Renal cortical epithelial cell (primary cell): ENCODE results near the gene METTL15. TPM values are rescaled to one million over a fixed set of nuclear protein-coding genes. Genes with fewer than 3 reads are reported as not detected.
"Not testable (repeated sequence)": the region's sequence is repeated elsewhere in the genome, so short reads cannot be mapped to it uniquely, and the experiment has no call there.

Experiments used
- DNase-seq: peaks from one replicate; pipeline ENCODE4 v3.0.0-alpha.2; 2011; ENCODE audit warnings: low read depth
- total RNA-seq: library from RNA; depleted of rRNA; stranded (reverse); fragments of >200 nt; gene quantifications from 2 replicates; pipeline ENCODE4 v1.2.3, GENCODE V29; 2014

Gene METTL15
- total RNA-seq, 1 donor from 2014 or later, result 20.8 TPM

- DNase-seq, result peak; percentile 2
These were observed 101.7 kb downstream of the METTL15 start for GRCh38 chr11:28209906-28210305.

GRCh38 chr11:28222063-28222462, 113.9 kb downstream of the METTL15 start:
- DNase-seq, result not testable (repeated sequence)

- DNase-seq, result no peak
These were observed 115.4 kb downstream of the METTL15 start for GRCh38 chr11:28223577-28223976.

DNA sequence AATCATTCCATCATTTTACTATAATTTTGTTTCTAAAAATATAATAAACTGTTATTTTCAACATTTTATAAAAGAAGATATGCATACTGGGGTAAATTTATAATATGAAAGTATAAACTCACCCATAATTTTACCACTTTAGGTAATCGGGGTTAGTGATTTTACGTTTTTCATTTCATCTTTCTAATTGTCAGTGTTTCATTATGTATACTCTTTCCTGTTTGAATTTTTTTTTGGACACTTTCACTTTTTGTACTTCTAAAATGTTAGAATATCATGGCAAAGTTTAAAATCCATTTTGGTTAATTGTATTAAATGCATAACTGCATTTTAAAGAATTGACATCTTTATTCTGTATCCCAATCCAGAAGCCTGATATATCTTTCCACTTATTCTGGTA, 115.8 kb downstream of the METTL15 start:
- no peak for DNase-seq

DNA sequence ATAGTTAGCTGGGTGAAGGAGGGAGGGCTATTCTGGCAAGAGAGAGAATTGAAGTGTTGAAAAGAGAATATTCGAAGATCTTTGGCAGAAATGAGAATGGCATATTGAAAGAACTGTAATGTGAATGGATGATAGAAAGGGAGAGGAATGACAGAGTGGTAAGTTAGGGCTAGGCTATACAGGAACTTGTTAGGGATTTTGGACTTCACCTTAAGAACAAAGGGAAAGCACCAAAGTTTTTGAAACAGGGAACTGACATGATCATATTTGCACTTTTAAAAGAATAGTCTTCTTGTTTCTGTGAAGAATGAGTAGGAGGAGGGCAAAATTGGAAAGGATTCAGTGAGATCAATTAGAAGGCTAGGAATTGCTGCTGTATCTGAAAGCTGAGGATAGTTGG, 119.3 kb downstream of the METTL15 start:
- DNase-seq, result no peak

DNA sequence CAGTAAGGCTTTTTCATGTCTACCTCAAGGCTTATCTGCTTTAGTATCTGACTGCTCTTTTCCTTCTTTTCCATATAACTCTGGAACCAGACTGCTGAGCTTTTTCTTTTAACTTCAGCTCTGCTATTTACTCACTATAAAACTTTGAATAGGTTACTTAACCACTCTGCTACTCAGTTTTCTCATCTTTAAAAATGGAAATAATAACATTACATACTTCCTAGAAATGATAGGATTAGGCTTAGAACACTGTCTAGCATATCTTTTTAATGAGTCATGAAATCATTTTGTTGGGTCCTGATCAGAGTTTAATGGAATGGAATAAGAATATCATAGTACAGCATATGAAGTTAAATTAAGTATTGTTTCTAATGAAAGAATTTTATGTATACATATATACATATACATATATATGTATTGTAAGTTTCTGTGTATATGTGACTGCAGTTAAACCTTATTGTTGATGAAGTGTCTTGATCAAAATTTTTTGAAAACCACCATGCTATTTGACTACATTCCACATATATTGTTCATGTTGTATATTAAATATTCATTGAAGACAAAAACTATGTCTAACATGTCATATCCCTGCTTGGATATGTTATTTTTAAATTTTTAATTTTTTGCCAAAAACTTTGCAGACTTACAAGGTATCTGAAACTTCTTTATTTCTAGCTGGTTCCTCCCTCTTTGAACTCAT, 120.2 kb downstream of the METTL15 start:
- DNase-seq, result no peak

GRCh38 chr11:28231475-28231874, 123.3 kb downstream of the METTL15 start:
- no peak for DNase-seq

- no peak for DNase-seq
These were observed 124.5 kb downstream of the METTL15 start for GRCh38 chr11:28232649-28233048.

DNA sequence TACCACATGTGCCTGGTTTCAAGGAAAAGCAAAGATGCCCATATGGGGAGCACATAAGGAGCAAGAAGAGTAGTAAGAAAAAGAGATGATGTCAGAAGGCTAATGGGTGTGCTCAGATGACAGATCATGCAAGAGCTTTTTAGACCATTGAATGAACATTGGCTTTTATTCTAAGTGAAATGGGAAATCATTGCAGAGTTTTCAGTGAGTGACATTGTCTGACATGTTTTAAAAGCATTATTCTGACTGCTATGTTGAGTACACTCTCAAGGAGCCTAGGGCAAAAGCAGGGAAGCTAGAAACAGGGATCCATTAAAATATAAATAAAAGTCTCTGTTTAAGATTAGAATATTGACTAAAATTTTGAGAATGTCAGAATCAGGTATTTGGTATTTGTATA, 133.6 kb downstream of the METTL15 start:
- no peak for DNase-seq

DNA sequence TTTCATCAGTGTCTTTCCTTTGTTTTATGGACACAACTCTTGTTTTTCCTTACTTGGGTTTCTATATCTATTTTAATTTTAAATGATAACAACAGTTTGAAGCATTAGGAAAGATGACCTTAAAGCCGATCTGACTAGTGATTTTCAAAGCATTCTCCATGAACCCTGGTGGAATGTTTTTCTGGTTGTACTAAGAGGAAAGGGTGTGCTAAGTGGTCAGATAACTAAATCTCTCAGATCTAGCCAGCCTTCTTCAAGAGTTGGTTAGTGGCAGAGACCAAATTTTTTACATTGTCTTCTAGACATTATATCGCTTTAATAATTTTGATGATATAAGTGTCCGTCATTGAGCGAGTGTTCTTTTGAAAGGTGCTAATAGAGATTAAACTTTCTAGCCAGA, 134.4 kb downstream of the METTL15 start:
- DNase-seq, result no peak

GRCh38 chr11:28243061-28243460, 134.9 kb downstream of the METTL15 start:
- no peak for DNase-seq

DNA sequence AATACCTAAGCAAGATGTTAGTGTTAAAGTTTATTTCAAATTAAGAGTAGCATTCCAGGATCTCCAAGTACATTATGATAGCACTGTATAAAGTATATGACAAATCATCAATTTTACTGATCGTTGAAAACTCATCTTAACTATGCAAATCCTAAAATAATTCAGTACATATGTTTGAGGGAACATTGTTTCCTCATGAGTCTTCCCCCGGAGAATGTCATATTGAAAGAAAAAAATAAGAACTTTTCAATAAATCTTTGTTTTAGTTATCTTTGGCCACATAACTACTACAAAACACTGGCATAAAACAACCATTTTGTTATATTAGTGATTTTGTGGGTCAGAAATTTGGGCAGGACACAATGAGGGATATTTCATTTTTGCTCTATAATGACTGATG, 135.4 kb downstream of the METTL15 start:
- no peak for DNase-seq

DNA sequence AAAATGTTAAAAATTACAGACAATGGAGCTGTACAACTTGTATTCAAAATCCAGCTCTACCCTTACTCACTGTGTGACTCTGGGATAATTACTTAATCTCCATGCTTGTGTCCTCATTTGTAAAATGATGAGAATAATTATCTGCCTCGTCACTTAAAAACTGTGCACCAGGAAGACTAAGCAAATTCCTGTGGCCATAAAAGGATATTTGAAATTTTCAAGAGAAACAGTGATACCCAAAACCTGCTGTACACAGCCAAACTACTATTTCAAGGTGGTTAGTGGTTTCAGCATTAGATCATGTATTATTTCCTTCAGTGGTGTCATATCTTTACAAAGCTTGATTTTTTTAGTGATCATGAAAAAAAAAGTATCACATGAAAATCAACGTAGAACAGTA, 136.9 kb downstream of the METTL15 start:
- DNase-seq, result no peak

DNA sequence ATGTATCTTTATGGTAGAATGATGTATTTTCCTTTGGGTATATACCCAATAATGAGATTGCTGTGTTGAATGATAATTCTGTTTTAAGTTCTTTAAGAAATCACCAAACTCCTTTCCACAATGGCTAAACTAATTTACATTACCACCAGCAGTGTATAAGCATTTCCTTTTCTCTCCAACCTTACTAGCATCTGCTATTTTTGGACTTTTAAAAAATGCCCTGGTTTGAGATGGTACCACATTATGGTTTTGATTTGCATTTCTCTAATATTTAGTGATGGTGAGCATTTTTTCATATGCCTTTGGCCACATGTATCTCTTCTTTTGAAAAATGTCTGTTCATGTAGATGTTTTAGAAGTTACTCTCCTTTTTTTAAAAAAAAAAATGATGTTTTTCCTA, 142.0 kb downstream of the METTL15 start:
- DNase-seq, result no peak

GRCh38 chr11:28251257-28251656, 143.1 kb downstream of the METTL15 start:
- DNase-seq, result no peak

- no peak for DNase-seq
These were observed 149.6 kb downstream of the METTL15 start for GRCh38 chr11:28257761-28258160.

DNA sequence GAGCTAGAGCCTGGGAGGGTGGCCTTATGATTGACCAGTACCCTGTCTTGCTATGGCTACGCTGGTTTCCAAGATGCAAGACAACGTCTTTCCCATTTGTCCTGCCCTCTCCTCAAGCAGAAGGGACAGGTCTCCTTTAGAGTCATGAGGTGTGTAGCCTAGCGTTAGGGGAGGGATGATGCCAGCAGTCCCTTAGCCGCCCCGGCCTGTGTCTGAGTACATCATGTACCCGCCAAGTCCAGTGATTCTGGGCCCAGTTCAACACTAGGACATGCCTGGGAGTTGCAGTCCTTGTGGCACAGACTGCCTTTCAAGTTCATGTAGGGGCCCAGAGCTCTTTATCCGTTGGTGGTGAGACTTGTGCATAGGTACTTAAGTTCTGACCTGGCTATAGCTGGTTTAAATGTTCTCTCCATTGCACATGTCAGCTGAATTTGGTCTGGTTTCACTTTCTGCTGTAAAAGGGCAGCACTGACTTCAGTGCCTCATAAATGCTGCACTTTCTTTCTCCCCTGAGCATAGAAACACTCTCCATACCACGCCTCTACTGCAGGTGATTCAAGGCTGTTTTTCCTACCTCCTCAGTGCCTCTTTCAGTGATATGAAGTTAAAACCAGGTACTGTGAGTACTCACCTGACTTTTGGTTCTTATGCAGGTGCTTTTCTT, 151.1 kb downstream of the METTL15 start:
- no peak for DNase-seq

GRCh38 chr11:28268925-28269324, 160.7 kb downstream of the METTL15 start:
- no peak for DNase-seq

DNA sequence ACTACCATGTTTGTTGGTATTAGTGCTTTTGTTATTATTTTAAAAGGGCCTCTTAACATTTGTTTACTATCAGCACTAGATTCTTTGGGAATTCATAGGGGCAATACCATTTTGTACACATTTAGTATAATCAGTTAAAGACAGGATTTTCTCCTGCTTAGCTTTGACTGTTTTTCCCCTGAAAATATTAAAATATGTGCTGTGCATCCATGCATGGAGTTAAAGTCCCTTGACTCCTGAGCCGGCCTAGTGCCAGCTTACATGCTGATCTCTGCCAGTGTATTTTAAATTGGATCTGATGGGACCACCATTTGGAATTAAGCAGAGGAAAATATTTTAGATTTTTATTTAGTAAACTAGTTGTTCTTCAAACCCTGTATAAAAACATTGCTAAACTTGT, 161.4 kb downstream of the METTL15 start:
- no peak for DNase-seq

- not testable (repeated sequence) for DNase-seq
These were observed 164.1 kb downstream of the METTL15 start for GRCh38 chr11:28272247-28272646.

DNA sequence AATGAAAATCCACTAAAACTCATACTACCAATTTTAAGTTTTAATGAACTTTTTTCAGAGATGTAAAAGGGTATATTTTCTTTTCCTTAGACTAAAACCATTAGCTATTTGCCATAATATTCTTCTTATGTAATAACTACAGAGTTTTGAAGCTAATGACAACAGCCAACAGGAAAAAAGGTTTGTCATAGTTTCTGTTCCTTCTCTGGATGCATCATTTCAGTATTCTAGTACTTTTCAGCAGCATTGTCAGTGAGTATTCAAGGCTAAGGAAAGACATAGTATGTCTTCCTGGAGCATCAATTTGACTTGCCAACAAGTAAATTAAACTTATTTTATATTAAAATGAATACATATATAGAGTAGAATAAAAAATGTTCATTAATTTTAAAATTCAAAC, 166.0 kb downstream of the METTL15 start:
- no peak for DNase-seq

DNA sequence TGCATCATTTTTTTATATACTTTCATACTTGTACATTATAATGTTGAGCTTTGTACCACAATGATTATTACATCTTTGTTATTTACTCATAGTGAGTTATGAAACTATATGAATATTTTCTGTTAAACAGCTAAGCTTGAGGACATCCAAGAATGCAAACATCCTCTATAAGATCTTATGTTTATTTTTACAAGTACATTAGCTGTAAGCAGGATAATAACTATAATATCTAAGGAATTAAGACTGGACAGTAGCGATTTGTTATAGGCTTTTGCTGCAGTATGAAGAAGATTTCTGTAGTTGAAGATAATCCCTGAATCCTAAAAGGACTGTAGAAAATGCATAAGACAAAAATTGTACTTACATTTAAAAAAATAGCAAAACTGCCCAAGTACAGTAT, 176.0 kb downstream of the METTL15 start:
- DNase-seq, result no peak

DNA sequence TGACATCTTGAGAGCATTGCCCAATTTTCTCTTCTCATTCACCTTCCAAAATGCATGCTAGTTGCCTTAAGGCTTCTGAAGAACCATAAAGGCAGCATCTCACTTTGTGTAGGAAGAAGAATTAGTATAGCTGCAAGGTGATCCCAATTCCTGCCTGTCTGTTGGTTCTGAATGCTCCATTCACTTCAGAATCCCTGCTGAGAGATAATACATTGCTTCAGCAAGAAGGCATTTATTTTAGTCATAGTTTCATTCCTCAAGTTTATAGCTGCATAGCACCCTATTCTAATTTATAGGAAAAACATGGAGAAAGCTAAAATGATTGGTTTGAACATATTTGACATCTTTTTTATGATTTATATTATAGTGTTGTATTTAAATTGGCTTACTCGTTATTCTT, 181.3 kb downstream of the METTL15 start:
- no peak for DNase-seq

DNA sequence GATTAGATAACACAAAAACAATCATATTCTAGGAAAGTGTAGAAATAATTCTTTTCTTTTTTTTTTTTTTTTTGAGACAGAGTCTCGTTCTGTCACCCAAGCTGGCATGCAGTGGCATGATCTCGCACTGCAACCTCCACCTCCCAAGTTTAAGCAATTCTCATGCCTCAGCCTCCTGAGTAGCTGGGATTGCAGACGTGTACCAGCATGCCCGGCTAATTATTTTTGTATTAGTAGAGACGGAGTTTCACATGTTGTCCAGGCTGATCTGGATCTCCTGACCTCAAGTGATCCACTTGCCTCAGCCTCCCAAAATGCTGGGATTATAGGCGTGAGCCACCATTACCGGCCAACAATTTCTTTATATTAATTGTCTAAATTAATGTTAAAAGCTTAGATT, 182.8 kb downstream of the METTL15 start:
- DNase-seq, result not testable (repeated sequence)
